HG03558 (cell line): Measurements from ENCODE around the gene PQBP1.

Source experiments
- ATAC-seq: cut with Tn5 transposase; IDR thresholded peaks from one replicate; pipeline ENCODE4 v1.9.1; 2021; ENCODE audit warnings: moderate number of reproducible peaks; ENCODE audit not compliant: unreplicated experiment; ENCODE audit errors: extremely low read depth

The PQBP1 gene

GRCh38 chrX:48919947-48920717 is 22.4 kb downstream of the PQBP1 start:
- ATAC-seq = no peak

GRCh38 chrX:48920718-48921104 is 23.0 kb downstream of the PQBP1 start:
- ATAC-seq = no peak

- ATAC-seq = no peak
These were observed 26.0 kb downstream of the PQBP1 start for GRCh38 chrX:48923771-48924170.

DNA sequence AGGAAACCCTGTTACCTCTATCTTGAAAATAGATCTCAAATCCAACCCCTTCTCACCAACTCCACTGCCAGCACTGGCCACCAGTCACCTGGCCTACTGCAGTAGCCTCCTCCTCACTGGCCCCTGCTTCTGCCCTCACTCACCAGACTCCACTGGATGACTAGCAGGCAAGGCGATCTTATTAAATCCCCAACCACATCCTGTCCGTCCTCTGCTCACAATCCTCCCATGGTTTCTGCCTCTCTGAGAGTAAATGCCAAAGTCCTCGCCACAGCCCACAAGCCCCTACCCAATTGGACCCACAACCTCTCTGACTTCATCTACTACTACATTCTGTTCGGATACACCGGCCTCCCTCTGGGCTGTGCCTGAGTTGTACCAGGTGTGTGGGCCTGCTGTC is 26.5 kb downstream of the PQBP1 start:
- ATAC-seq = no peak

GRCh38 chrX:48927123-48927522 is 29.4 kb downstream of the PQBP1 start:
- no peak for ATAC-seq

DNA sequence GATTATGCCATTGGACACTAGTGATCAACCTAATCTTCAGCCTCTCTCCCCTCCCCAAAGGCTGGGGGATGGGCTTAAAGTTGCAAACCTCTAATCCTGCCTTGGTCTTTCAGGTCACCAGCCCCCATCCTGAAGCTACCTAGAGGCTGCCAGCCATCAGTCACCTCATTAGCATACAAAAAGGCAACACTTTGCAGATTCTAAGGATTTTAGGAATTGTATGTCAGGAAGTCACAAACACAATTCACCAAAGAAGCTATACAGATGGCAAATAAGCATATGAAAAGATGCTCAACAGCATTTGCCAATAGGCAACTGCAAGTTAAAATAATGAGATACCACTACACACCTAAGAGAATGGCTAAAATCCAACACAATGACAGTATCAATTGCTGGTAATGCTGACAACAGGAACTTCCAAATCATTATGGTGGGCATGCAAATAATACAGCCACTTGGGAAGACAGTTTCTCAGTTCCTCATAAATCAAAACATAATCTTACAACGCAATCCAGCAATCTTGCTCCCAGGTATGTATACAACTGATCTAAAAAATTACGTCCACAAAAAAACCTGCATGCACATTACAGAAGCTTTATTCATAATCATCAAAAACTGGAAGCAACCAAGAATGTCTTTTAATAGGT is 30.1 kb downstream of the PQBP1 start:
- ATAC-seq = no peak

DNA sequence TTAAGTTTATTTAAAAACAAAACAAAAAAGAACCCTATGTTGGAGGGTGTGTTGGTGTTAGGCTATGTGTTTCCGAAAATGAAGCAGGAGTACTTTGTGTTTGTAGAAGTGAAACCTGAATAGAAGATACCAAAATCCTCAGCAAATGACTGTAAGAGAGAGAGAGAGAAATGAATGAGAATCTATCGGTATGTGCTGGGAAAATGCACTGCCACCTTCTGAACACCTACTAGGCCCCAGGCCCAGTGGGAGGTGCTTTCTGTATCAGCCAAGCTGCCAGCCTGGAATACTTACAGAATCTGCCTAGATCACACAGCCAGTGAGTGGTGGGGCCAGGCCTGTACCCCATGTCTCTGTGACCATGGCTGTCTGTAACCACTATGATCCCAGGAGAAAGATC is 36.0 kb downstream of the PQBP1 start:
- ATAC-seq = no peak

DNA sequence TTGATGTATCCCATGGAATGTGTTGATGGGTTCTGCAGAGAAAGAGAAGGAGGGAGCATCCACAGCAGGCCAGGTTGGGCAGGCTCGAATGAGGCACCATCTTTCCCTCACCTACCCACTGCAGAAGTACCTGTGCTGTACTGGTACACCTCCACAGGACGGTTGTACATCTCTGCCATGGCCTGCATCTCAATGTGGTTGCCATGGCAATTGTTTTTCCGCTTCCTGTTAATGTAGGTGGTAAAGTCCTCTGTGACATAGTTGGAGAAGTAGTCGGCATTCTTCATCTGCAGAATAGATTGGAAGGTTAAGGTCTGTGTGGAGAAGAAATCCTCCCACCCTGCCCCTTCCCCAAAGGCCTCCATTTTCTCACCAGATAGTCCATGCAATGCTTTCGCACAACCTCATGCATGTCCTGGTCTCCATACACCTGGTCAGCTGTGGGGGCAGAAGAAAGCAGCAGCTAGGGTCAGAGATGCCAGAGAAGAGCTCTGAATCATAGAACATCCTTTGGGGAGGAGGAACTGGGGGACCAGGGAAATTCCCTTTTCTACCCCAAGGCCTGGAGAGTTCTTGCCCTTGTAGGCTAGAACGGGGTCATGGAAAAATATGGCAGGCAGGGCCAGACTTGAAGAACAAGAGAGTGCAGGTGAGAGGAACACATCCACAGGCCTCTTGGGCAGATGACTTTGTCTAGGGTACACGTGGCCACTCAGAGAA is 37.0 kb downstream of the PQBP1 start:
- no peak for ATAC-seq

- ATAC-seq = no peak
These were observed 37.6 kb downstream of the PQBP1 start for GRCh38 chrX:48935301-48935670.

GRCh38 chrX:48936429-48937053 is 38.8 kb downstream of the PQBP1 start:
- ATAC-seq = no peak

- peak; percentile 24 for ATAC-seq
These were observed 39.6 kb downstream of the PQBP1 start for GRCh38 chrX:48937054-48937907.

- peak; percentile 28 for ATAC-seq
These were observed 41.1 kb downstream of the PQBP1 start for GRCh38 chrX:48938721-48939425.

GRCh38 chrX:48939524-48940228 is 41.9 kb downstream of the PQBP1 start:
- no peak for ATAC-seq

GRCh38 chrX:48940404-48940955 is 42.8 kb downstream of the PQBP1 start:
- no peak for ATAC-seq

GRCh38 chrX:48942895-48943294 is 45.2 kb downstream of the PQBP1 start:
- ATAC-seq = no peak

- ATAC-seq = no peak
These were observed 48.0 kb downstream of the PQBP1 start for GRCh38 chrX:48945517-48946348.

DNA sequence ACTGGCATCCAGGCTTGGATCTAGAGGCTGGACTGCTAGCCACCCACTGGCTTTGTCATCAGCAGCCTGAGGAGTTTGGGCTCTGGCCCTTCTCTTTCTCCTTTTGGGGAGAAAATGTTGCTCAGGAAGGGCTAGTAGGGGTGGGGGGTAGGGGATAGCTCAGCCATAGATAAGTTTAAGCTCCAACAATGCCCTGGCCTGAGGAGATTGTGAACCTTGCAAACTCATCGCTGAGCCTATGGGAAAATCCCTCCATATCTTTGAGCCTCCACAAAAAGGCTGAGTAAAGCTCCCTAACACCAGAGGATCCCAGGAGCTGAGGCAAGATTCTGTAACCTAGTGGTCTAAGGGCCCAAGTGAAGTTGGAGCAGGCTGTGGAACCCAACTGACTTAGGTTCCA is 50.9 kb downstream of the PQBP1 start:
- ATAC-seq = no peak
